Testis (tissue), 3 donors: ENCODE data around the gene C1QTNF12. TPM values are rescaled to one million over a fixed set of nuclear protein-coding genes. Genes with fewer than 3 reads are reported as not detected.

Experiments used
- DNase-seq: peaks from one replicate; pipeline ENCODE4 v3.0.0-alpha.2; 2019
- H3K27ac ChIP-seq, 2 donors: fragments of 200-600 bp; sonication (generic); one replicate each; pipeline ENCODE4 v1.5.1; 2019
- H3K27me3 ChIP-seq: fragments of 200-600 bp; sonication (generic); one replicate; pipeline ENCODE4 v1.5.1; 2019
- H3K36me3 ChIP-seq: fragments of 200-600 bp; sonication (generic); one replicate; pipeline ENCODE4 v1.5.1; 2017; ENCODE audit warnings: low read depth; ENCODE audit errors: missing control alignments
- H3K4me1 ChIP-seq: fragments of 200-600 bp; sonication (generic); one replicate; pipeline ENCODE4 v1.5.1; 2019
- H3K4me3 ChIP-seq, 2 donors: fragments of 200-600 bp; sonication (generic); one replicate each; pipeline ENCODE4 v1.5.1; 2017 to 2019
- H3K9me3 ChIP-seq: fragments of 200-600 bp; sonication (generic); one replicate; pipeline ENCODE4 v1.5.1; 2017
- POLR2A ChIP-seq: fragments of 450-650 bp; IDR thresholded peaks from one replicate; pipeline ENCODE4 v1.6.1; 2017; ENCODE audit warnings: antibody characterized with exemption, mild to moderate bottlenecking, moderate library complexity
- WGBS, 2 donors: methylation state at CpG; one replicate each; pipeline ENCODE4 v1.1.5; 2018; 5-methylcytosine and 5-hydroxymethylcytosine counted together
- intact Hi-C: fragments of 100-400 bp; cut with DNase I; formaldehyde crosslinking; loops from one replicate; pipeline ENCODE4 v1.15.1; 2023; ENCODE audit warnings: low total_unique reads
- polyA plus RNA-seq: library from polyadenylated mRNA; stranded (reverse); fragments of 350-450 nt; fragmentation: Illumina TruSeq; extraction: RNeasy Lipid Tissue Mini Kit (QIAGEN cat#74804); gene quantifications from one replicate; pipeline ENCODE4 v1.2.3, GENCODE V29; 2014; ENCODE audit warnings: low read depth, low replicate concordance; ENCODE audit not compliant: insufficient read depth
- total RNA-seq, 2 donors: library from RNA; depleted of rRNA; stranded (reverse); fragments of >200 nt; gene quantifications; one replicate each; pipeline ENCODE4 v1.2.3, GENCODE V29; 2016
- TF ChIP-seq, protein P1 (sequence below), 3 experiments: fragments of 450-650 bp in 2 of 3; fragments of 200-600 bp in 1 of 3; sonication (generic) in 1 of 3; IDR thresholded peaks; one replicate each; pipeline ENCODE4 v1.5.1; 2016 to 2019; ENCODE audit warnings: antibody characterized with exemption in 3 of 3, mild to moderate bottlenecking in 2 of 3, moderate library complexity in 1 of 3

Gene C1QTNF12
- total and polyA plus RNA-seq, 3 donors from 2014 or later, result 2.7 to 7.7 (median 4.7) TPM

DNA sequence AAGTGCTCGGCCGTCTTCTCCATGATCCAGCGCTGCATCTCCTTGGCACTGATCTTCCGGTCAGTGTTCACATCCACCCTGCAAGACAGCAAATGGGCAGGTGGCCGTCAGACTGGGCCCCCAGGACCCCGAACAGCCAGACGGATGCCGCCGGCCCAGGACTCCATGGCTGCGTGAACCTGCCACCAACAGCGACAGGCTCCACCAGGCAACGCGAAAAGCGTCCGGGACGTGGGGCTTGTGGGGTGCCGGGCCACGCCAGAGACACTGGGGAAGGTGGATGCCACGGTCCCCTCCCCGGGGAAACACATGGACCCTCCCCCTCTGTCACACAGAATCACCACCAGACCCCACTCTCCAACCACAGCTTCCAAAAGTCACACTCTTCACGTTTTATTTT, 22.6 kb downstream of the C1QTNF12 start:
- H3K9me3 ChIP-seq, result no peaks in the 10 kb centered on the region
- no peak overlapping the region for H3K27ac ChIP-seq
- H3K4me1 ChIP-seq, result no peaks in the 10 kb centered on the region
- DNase-seq, result no peak
- TF ChIP-seq, protein P1, sequence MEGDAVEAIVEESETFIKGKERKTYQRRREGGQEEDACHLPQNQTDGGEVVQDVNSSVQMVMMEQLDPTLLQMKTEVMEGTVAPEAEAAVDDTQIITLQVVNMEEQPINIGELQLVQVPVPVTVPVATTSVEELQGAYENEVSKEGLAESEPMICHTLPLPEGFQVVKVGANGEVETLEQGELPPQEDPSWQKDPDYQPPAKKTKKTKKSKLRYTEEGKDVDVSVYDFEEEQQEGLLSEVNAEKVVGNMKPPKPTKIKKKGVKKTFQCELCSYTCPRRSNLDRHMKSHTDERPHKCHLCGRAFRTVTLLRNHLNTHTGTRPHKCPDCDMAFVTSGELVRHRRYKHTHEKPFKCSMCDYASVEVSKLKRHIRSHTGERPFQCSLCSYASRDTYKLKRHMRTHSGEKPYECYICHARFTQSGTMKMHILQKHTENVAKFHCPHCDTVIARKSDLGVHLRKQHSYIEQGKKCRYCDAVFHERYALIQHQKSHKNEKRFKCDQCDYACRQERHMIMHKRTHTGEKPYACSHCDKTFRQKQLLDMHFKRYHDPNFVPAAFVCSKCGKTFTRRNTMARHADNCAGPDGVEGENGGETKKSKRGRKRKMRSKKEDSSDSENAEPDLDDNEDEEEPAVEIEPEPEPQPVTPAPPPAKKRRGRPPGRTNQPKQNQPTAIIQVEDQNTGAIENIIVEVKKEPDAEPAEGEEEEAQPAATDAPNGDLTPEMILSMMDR (IDR thresholded peaks at IDR 0.05), result no peak
- no peak for TF ChIP-seq POLR2A
- WGBS, 2 donors, result 96 to 97% methylated on average over 17 to 21 of the region's 21 CpGs
- H3K36me3 ChIP-seq, result no peaks in the 10 kb centered on the region
- no peaks in the 10 kb centered on the region for H3K27me3 ChIP-seq
- H3K4me3 ChIP-seq, result no peak overlapping the region
- intact Hi-C loops, result no loop called here

DNA sequence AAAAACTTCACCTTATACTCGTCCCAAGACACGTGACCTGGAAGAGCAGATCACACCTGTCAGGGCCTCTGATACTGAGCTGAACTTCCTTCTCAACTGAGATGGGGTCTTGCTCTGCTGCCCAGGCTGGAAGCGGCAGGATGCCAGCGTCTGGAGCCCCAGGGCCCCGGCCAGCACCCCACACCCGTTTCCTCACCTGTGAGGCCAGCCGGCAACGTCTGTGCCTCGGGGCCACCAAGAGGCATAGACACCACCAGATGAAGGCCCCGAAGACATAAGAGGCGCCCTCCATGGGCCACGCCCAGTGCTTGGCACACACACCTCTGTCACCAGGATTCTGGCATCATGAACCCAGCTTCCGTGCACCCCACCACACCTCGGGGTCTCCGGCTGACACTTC, 23.2 kb downstream of the C1QTNF12 start:
- H3K27me3 ChIP-seq, result no peaks in the 10 kb centered on the region
- H3K4me3 ChIP-seq, result no peak overlapping the region
- 96% methylated on average over 3 to 15 of the region's 15 CpGs for WGBS, 2 donors
- TF ChIP-seq, protein P1 (IDR thresholded peaks at IDR 0.05), result no peak
- TF ChIP-seq POLR2A, result no peak
- no peaks in the 10 kb centered on the region for H3K4me1 ChIP-seq
- no peaks in the 10 kb centered on the region for H3K36me3 ChIP-seq
- no peaks in the 10 kb centered on the region for H3K9me3 ChIP-seq
- H3K27ac ChIP-seq, result no peak overlapping the region
- no peak for DNase-seq
- intact Hi-C loops, result no loop called here

GRCh38 chr1:1222575-1223225, 23.8 kb downstream of the C1QTNF12 start:
- 94 to 96% methylated on average over 34 to 44 of the region's 44 CpGs for WGBS, 2 donors
- Histone ChIP-seq H3K27ac (no peak overlapping the region), H3K27me3 (no peaks in the 10 kb centered on the region), H3K36me3 (no peaks in the 10 kb centered on the region), H3K4me3 (no peak overlapping the region), H3K9me3 (no peaks in the 10 kb centered on the region), H3K4me1 (no peaks in the 10 kb centered on the region)
- no peak for DNase-seq
- intact Hi-C loops, result no loop called here
- TF ChIP-seq, protein P1 (IDR thresholded peaks at IDR 0.05), result no peak
- TF ChIP-seq POLR2A, result no peak

GRCh38 chr1:1221887-1222574, 24.5 kb downstream of the C1QTNF12 start:
- 92 to 97% methylated on average over 22 to 26 of the region's 30 CpGs for WGBS, 2 donors

More at GRCh38 chr1:1221887-1222574, 24.5 kb downstream of the C1QTNF12 start:
- intact Hi-C loops, result no loop called here
- DNase-seq, result no peak
- H3K27ac ChIP-seq, result no peak overlapping the region
- no peaks in the 10 kb centered on the region for H3K27me3 ChIP-seq
- H3K4me1 ChIP-seq, result no peaks in the 10 kb centered on the region
- no peaks in the 10 kb centered on the region for H3K36me3 ChIP-seq
- H3K9me3 ChIP-seq, result no peaks in the 10 kb centered on the region
- no peak overlapping the region for H3K4me3 ChIP-seq
- no peak for TF ChIP-seq POLR2A
- TF ChIP-seq, protein P1 (IDR thresholded peaks at IDR 0.05), result no peak
